CD4-positive, alpha-beta T cell treated with Interleukin-21 for 1 hour (primary cell): ENCODE data around the gene TRAPPC5.
A peak's percentile ranks its signal among the peaks of the same experiment; 100 is the strongest.

Source experiments
- DNase-seq: peaks from one replicate; pipeline ENCODE4 v3.0.0-alpha.2; 2020

TRAPPC5 gene

GRCh38 chr19:7646426-7646700 lies 34.3 kb upstream of the TRAPPC5 start:
- DNase-seq, result no peak

GRCh38 chr19:7647156-7647555 lies 33.5 kb upstream of the TRAPPC5 start:
- DNase-seq, result no peak

- DNase-seq, result no peak
These were observed 32.2 kb upstream of the TRAPPC5 start for GRCh38 chr19:7648265-7649014.

- DNase-seq, result no peak
These were observed 30.5 kb upstream of the TRAPPC5 start for GRCh38 chr19:7650148-7650547.

GRCh38 chr19:7652061-7652641 lies 28.5 kb upstream of the TRAPPC5 start:
- DNase-seq, result peak; percentile 88

- DNase-seq, result no peak
These were observed 26.2 kb upstream of the TRAPPC5 start for GRCh38 chr19:7654401-7654800.

- no peak for DNase-seq
These were observed 25.1 kb upstream of the TRAPPC5 start for GRCh38 chr19:7655581-7655980.

GRCh38 chr19:7657131-7657751 lies 23.4 kb upstream of the TRAPPC5 start:
- DNase-seq, result peak; percentile 29

- DNase-seq, result peak; percentile 70
These were observed 22.4 kb upstream of the TRAPPC5 start for GRCh38 chr19:7658219-7658686.

- DNase-seq, result no peak
These were observed 18.7 kb upstream of the TRAPPC5 start for GRCh38 chr19:7661744-7662538.

- DNase-seq, result no peak
These were observed 18.0 kb upstream of the TRAPPC5 start for GRCh38 chr19:7662657-7663056.

GRCh38 chr19:7663706-7664105 lies 16.9 kb upstream of the TRAPPC5 start:
- DNase-seq, result no peak

- no peak for DNase-seq
These were observed 15.6 kb upstream of the TRAPPC5 start for GRCh38 chr19:7665076-7665475.

GRCh38 chr19:7668842-7669241 lies 11.8 kb upstream of the TRAPPC5 start, which contains the start of gene RETN:
RETN (plus strand) TSS chr19:7669049; CDS start chr19:7669327, 278 bp downstream.
- DNase-seq, result no peak

- DNase-seq, result no peak
These were observed 11.0 kb upstream of the TRAPPC5 start for GRCh38 chr19:7669641-7670040.

GRCh38 chr19:7670150-7670783 lies 10.4 kb upstream of the TRAPPC5 start:
- peak; percentile 21 for DNase-seq

- DNase-seq, result no peak
These were observed 9.8 kb upstream of the TRAPPC5 start for GRCh38 chr19:7670790-7671189.

- DNase-seq, result no peak
These were observed 8.1 kb upstream of the TRAPPC5 start for GRCh38 chr19:7672522-7672921.

- DNase-seq, result peak; percentile 50
These were observed 6.3 kb upstream of the TRAPPC5 start for GRCh38 chr19:7674010-7675005.

GRCh38 chr19:7676376-7676775 lies 4.3 kb upstream of the TRAPPC5 start:
- DNase-seq, result no peak

- no peak for DNase-seq
These were observed 3.8 kb upstream of the TRAPPC5 start, which contains the start of gene MCEMP1 for GRCh38 chr19:7676854-7677253. MCEMP1 (plus strand) TSS chr19:7677090; CDS start chr19:7677121, 31 bp downstream.
